ENCODE results near the gene MEIOSIN.

GRCh38 chr19:45712699-45713067 is 20.6 kb upstream of the MEIOSIN start:
- no peak for TF ChIP-seq POLR2AphosphoS5 (IDR thresholded peaks at IDR 0.05; ENCODE audit: borderline replicate concordance, low read depth, low read length)
- no peak for TF ChIP-seq EZH2 (IDR thresholded peaks at IDR 0.05)
